Head of caudate nucleus (tissue), 42 donors: Measurements from ENCODE around the gene PTTG1.
"Not testable (repeated sequence)": the region's sequence is repeated elsewhere in the genome, so short reads cannot be mapped to it uniquely, and the experiment has no call there.

Experiments
- DNase-seq, 42 donors: peaks; one replicate each; pipeline versions ENCODE4 v3.0.0 to v3.0.0-alpha.2; 2020 to 2021; ENCODE audit warnings: mixed read lengths in 7 of 42
- intact Hi-C: fragments of 100-400 bp; cut with DNase I; formaldehyde crosslinking; loops from one replicate; pipeline ENCODE4 v1.15.0; 2022

PTTG1 gene

GRCh38 chr5:160419458-160420330 lies 2.0 kb upstream of the PTTG1 start:
- DNase-seq: no peak

GRCh38 chr5:160420331-160420610 lies 1.4 kb upstream of the PTTG1 start:
- no peak for DNase-seq
- intact Hi-C loops: no loop called here

More at GRCh38 chr5:160419458-160420330, 2.0 kb upstream of the PTTG1 start:
- intact Hi-C loops: no loop called here

- no peak for DNase-seq
- intact Hi-C loops: no loop called here
These were observed 1.4 kb downstream of the PTTG1 start for GRCh38 chr5:160423099-160423498.

GRCh38 chr5:160427607-160428006 lies 6.0 kb downstream of the PTTG1 start:
- DNase-seq: no peak
- intact Hi-C loops: no loop called here

GRCh38 chr5:160432196-160432595 lies 10.5 kb downstream of the PTTG1 start:
- intact Hi-C loops: no loop called here
- DNase-seq: no peak

- intact Hi-C loops: no loop called here
- no peak for DNase-seq
These were observed 11.1 kb downstream of the PTTG1 start for GRCh38 chr5:160432787-160433186.

- intact Hi-C loops: no loop called here
- peak; percentile 60 to 95 (median 84) for DNase-seq
These were observed 12.4 kb downstream of the PTTG1 start for GRCh38 chr5:160434022-160434531.

GRCh38 chr5:160435532-160435931 lies 13.9 kb downstream of the PTTG1 start:
- intact Hi-C loops: no loop called here
- no peak for DNase-seq

GRCh38 chr5:160436017-160436416 lies 14.4 kb downstream of the PTTG1 start:
- intact Hi-C loops: no loop called here
- no peak for DNase-seq

GRCh38 chr5:160436661-160437060 lies 15.0 kb downstream of the PTTG1 start:
- peak in 17 of 42 donors; percentile 7 to 66 (median 33) for DNase-seq

GRCh38 chr5:160437271-160437670 lies 15.6 kb downstream of the PTTG1 start:
- no peak for DNase-seq
- intact Hi-C loops: no loop called here

More at GRCh38 chr5:160436661-160437060, 15.0 kb downstream of the PTTG1 start:
- intact Hi-C loops: not testable (repeated sequence)

GRCh38 chr5:160438316-160439204 lies 16.9 kb downstream of the PTTG1 start:
- peak; percentile 16 to 86 (median 64) for DNase-seq
- intact Hi-C loops: no loop called here

GRCh38 chr5:160439205-160439600 lies 17.5 kb downstream of the PTTG1 start:
- intact Hi-C loops: no loop called here

GRCh38 chr5:160441311-160441781 lies 19.7 kb downstream of the PTTG1 start:
- intact Hi-C loops: loop anchor here (10.0 kb wide), 1 partner anchor 63 kb away; no protein-coding TSS in a partner anchor
- DNase-seq: no peak

More at GRCh38 chr5:160439205-160439600, 17.5 kb downstream of the PTTG1 start:
- DNase-seq: peak; percentile 81 to 97 (median 92)

- intact Hi-C loops: loop anchor here (10.0 kb wide), 1 partner anchor 62 kb away; no protein-coding TSS in a partner anchor
- DNase-seq: no peak
These were observed 21.3 kb downstream of the PTTG1 start for GRCh38 chr5:160442824-160443431.

- no peak for DNase-seq
- intact Hi-C loops: loop anchor here (10.0 kb wide), 1 partner anchor 60 kb away; no protein-coding TSS in a partner anchor
These were observed 22.8 kb downstream of the PTTG1 start for GRCh38 chr5:160444407-160444806.

GRCh38 chr5:160445132-160445531 lies 23.5 kb downstream of the PTTG1 start:
- DNase-seq: no peak
- intact Hi-C loops: loop anchor here (10.0 kb wide), 1 partner anchor 60 kb away; no protein-coding TSS in a partner anchor

GRCh38 chr5:160445751-160446150 lies 24.1 kb downstream of the PTTG1 start:
- intact Hi-C loops: loop anchor here (10.0 kb wide), 1 partner anchor 59 kb away; no protein-coding TSS in a partner anchor
- no peak for DNase-seq

GRCh38 chr5:160448886-160449285 lies 27.2 kb downstream of the PTTG1 start:
- DNase-seq: no peak
- intact Hi-C loops: loop anchor here (10.0 kb wide), 1 partner anchor 56 kb away; no protein-coding TSS in a partner anchor
